CD14-positive monocyte (primary cell): ENCODE measurements around the gene NASP. TPM values are rescaled to one million over a fixed set of nuclear protein-coding genes. Genes with fewer than 3 reads are reported as not detected.

Source experiments
- DNase-seq, 3 donors: peaks; one replicate each; pipeline ENCODE4 v3.0.0-alpha.2; 2011 to 2022
- H2AFZ ChIP-seq: 2 replicates; pipeline ENCODE4 v1.6.0; 2012; ENCODE audit warnings: mild to moderate bottlenecking, low read depth, low read length, inconsistent platforms; ENCODE audit not compliant: insufficient read depth, poor library complexity, severe bottlenecking
- H3K27ac ChIP-seq, 2 donors: 1 replicate in 1 of 2; 2 replicates in 1 of 2; pipeline ENCODE4 v1.5.1; 2012 to 2013; ENCODE audit warnings: low read length in 2 of 2, control low read depth in 1 of 2, inconsistent platforms in 1 of 2, low read depth in 1 of 2, mild to moderate bottlenecking in 1 of 2
- H3K27me3 ChIP-seq, 2 donors: one replicate each; pipeline versions ENCODE4 v1.6.0 to v1.6.1; 2011 to 2013; ENCODE audit warnings: low read length in 2 of 2; ENCODE audit not compliant: control insufficient read depth in 2 of 2, insufficient read depth in 2 of 2
- H3K36me3 ChIP-seq, 2 donors: replicated peaks in 1 of 2; 1 replicate in 1 of 2; 2 replicates in 1 of 2; pipeline versions ENCODE4 v1.5.1 to v1.6.1; 2012 to 2013; ENCODE audit warnings: low read length in 2 of 2, control low read depth in 1 of 2, inconsistent platforms in 1 of 2, mild to moderate bottlenecking in 1 of 2; ENCODE audit not compliant: insufficient read depth in 2 of 2, control insufficient read depth in 1 of 2
- H3K4me1 ChIP-seq, 2 donors: 1 replicate in 1 of 2; 2 replicates in 1 of 2; pipeline versions ENCODE4 v1.5.1 to v1.6.1; 2012 to 2013; ENCODE audit warnings: low read length in 2 of 2, control low read depth in 1 of 2, inconsistent platforms in 1 of 2, mild to moderate bottlenecking in 1 of 2, moderate library complexity in 1 of 2; ENCODE audit not compliant: insufficient read depth in 2 of 2, control insufficient read depth in 1 of 2
- H3K4me2 ChIP-seq: replicated peaks from 2 replicates; pipeline ENCODE3; 2012; ENCODE audit warnings: low read length, moderate library complexity, mild to moderate bottlenecking; ENCODE audit not compliant: poor library complexity, severe bottlenecking; ENCODE audit errors: extremely low read depth
- H3K4me3 ChIP-seq, 3 experiments: fragments of 200-600 bp in 1 of 3; sonication (generic) in 1 of 3; replicated peaks in 1 of 3; 1 replicate in 2 of 3; 2 replicates in 1 of 3; pipeline ENCODE4 v1.5.1; 2011 to 2013; ENCODE audit warnings: low read length in 3 of 3, mild to moderate bottlenecking in 3 of 3, control low read depth in 2 of 3, low read depth in 2 of 3, inconsistent platforms in 1 of 3, moderate library complexity in 1 of 3
- H3K79me2 ChIP-seq: 2 replicates; pipeline ENCODE4 v1.6.0; 2012; ENCODE audit warnings: mild to moderate bottlenecking, control low read depth, inconsistent platforms, low read length, moderate library complexity; ENCODE audit not compliant: insufficient read depth
- H3K9ac ChIP-seq: 2 replicates; pipeline ENCODE4 v1.6.0; 2017; ENCODE audit warnings: low read length, mild to moderate bottlenecking; ENCODE audit not compliant: insufficient read depth, poor library complexity, severe bottlenecking
- H3K9me3 ChIP-seq, 2 donors: replicated peaks in 1 of 2; 1 replicate in 1 of 2; 2 replicates in 1 of 2; pipeline versions ENCODE4 v1.5.1 to v1.6.1; 2012 to 2013; ENCODE audit warnings: low read length in 2 of 2, control low read depth in 1 of 2; ENCODE audit not compliant: control insufficient read depth in 1 of 2, insufficient read depth in 1 of 2
- H4K20me1 ChIP-seq: 2 replicates; pipeline ENCODE4 v1.6.0; 2012; ENCODE audit warnings: mild to moderate bottlenecking, low read length, control low read depth, moderate library complexity; ENCODE audit not compliant: insufficient read depth
- H3K27ac Mint-ChIP-seq, 7 donors: one replicate each; pipeline ENCODE4 v1.8.0; 2020; ENCODE audit warnings: mild to moderate bottlenecking in 7 of 7, mixed read lengths in 7 of 7, moderate library complexity in 6 of 7, inconsistent platforms in 2 of 7
- H3K27me3 Mint-ChIP-seq, 3 donors: one replicate each; pipeline ENCODE4 v1.8.0; 2021 to 2022; ENCODE audit warnings: low read depth in 3 of 3, mild to moderate bottlenecking in 3 of 3, mixed read lengths in 3 of 3, moderate library complexity in 3 of 3, inconsistent platforms in 1 of 3
- H3K36me3 Mint-ChIP-seq, 2 donors: one replicate each; pipeline ENCODE4 v1.8.0; 2020; ENCODE audit warnings: mixed read lengths in 2 of 2, inconsistent platforms in 1 of 2, mild to moderate bottlenecking in 1 of 2
- H3K4me1 Mint-ChIP-seq: one replicate; pipeline ENCODE4 v1.8.0; 2020; ENCODE audit warnings: mild to moderate bottlenecking, mixed read lengths
- H3K4me3 Mint-ChIP-seq, 2 donors: one replicate each; pipeline ENCODE4 v1.8.0; 2020; ENCODE audit warnings: mild to moderate bottlenecking in 2 of 2, mixed read lengths in 2 of 2, moderate library complexity in 1 of 2
- H3K9me3 Mint-ChIP-seq, 7 donors: one replicate each; pipeline ENCODE4 v1.8.0; 2020 to 2022; ENCODE audit warnings: mixed read lengths in 7 of 7, mild to moderate bottlenecking in 6 of 7, moderate library complexity in 6 of 7, inconsistent platforms in 2 of 7
- WGBS: methylation state at CpG from one replicate; pipeline ENCODE4 v1.1.5; 2013; ENCODE audit warnings: missing lambda C conversion rate; ENCODE audit not compliant: insufficient coverage; 5-methylcytosine and 5-hydroxymethylcytosine counted together
- intact Hi-C, 2 donors: fragments of 100-400 bp; cut with micrococcal nuclease; formaldehyde crosslinking; loops; one replicate each; pipeline versions ENCODE4 v1.15.0 to v1.15.1; 2023
- polyA plus RNA-seq, 3 donors: library from polyadenylated mRNA; depleted of rRNA in 1 of 3; unstranded in 2 of 3; stranded (reverse) in 1 of 3; fragments of 300-500 nt in 2 of 3; fragments of >200 nt in 1 of 3; fragmentation: Illumina TruSeq in 2 of 3; gene quantifications; 1 replicate in 2 of 3; 2 replicates in 1 of 3; pipeline ENCODE4 v1.2.3, GENCODE V29; 2012 to 2021
- TF ChIP-seq, protein P1 (sequence below): fragments of 200-600 bp; IDR thresholded peaks from one replicate; pipeline ENCODE4 v1.8.0; 2022; ENCODE audit warnings: antibody characterized with exemption, mild to moderate bottlenecking

NASP gene
- polyA plus RNA-seq, 3 donors, result 24.4 to 44.6 (median 27.5) TPM

DNA sequence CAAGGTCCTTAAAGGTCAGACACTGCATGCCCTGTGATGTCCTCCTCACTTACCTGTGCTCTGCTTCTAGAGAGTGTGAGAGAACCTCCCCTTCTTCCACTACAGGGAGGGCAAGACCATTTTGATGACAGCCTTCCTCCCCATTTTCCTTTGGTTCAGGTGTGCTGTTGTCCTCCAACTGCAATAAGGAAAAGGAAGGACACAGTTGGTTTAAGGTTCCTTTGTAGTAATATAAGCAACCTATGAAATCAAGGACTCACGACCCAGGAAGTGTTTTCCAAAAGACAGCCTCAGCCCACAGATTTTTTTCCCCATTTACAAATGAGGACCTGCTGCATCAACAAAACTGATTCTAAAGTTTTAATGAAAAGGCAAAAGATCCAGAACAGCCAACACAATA is 46.6 kb downstream of the NASP start:
- H3K9me3 Mint-ChIP-seq, result no peaks in the 10 kb centered on the region
- no peak for DNase-seq
- TF ChIP-seq, protein P1, sequence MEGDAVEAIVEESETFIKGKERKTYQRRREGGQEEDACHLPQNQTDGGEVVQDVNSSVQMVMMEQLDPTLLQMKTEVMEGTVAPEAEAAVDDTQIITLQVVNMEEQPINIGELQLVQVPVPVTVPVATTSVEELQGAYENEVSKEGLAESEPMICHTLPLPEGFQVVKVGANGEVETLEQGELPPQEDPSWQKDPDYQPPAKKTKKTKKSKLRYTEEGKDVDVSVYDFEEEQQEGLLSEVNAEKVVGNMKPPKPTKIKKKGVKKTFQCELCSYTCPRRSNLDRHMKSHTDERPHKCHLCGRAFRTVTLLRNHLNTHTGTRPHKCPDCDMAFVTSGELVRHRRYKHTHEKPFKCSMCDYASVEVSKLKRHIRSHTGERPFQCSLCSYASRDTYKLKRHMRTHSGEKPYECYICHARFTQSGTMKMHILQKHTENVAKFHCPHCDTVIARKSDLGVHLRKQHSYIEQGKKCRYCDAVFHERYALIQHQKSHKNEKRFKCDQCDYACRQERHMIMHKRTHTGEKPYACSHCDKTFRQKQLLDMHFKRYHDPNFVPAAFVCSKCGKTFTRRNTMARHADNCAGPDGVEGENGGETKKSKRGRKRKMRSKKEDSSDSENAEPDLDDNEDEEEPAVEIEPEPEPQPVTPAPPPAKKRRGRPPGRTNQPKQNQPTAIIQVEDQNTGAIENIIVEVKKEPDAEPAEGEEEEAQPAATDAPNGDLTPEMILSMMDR, result no peak
- Histone ChIP-seq H3K4me1 (no peaks in the 10 kb centered on the region), H3K36me3 (peaks cover 92 to 100% of the 10 kb centered on the region in 2 donors), H3K9ac (no peak overlapping the region), H3K4me3 (no peak overlapping the region), H3K9me3 (no peaks in the 10 kb centered on the region), H3K4me2 (no peak overlapping the region), H3K27me3 (no peaks in the 10 kb centered on the region), H3K79me2 (peaks cover 5% of the 10 kb centered on the region), H4K20me1 (peaks cover 26% of the 10 kb centered on the region), H3K27ac (no peak overlapping the region), H2AFZ (no peak overlapping the region)
- peaks cover 66 to 90% of the 10 kb centered on the region in 2 donors for H3K36me3 Mint-ChIP-seq
- no peaks in the 10 kb centered on the region for H3K27me3 Mint-ChIP-seq
- peak overlapping the region in 2 of 7 donors; percentile 7 to 27 for H3K27ac Mint-ChIP-seq
- intact Hi-C loops, result no loop called here
- H3K4me1 Mint-ChIP-seq, result no peaks in the 10 kb centered on the region
- H3K4me3 Mint-ChIP-seq, result no peak overlapping the region
- WGBS, result no CpG with 5 or more reads among the region's 1 CpG

- H3K27ac Mint-ChIP-seq, result no peak overlapping the region
- no peaks in the 10 kb centered on the region for H3K4me1 Mint-ChIP-seq
- no peaks in the 10 kb centered on the region for H3K4me1 ChIP-seq
- no peaks in the 10 kb centered on the region for H3K27me3 ChIP-seq
- no peak overlapping the region for H3K4me2 ChIP-seq
- no CpG with 5 or more reads among the region's 1 CpG for WGBS
- peaks cover 5% of the 10 kb centered on the region for H3K79me2 ChIP-seq
- no peak overlapping the region for H3K4me3 ChIP-seq
- peaks cover 38 to 43% of the 10 kb centered on the region in 2 donors for H3K36me3 Mint-ChIP-seq
- no peak overlapping the region for H2AFZ ChIP-seq
- H3K4me3 Mint-ChIP-seq, result no peak overlapping the region
- no peaks in the 10 kb centered on the region for H3K9me3 Mint-ChIP-seq
- H3K27me3 Mint-ChIP-seq, result no peaks in the 10 kb centered on the region
- DNase-seq, result no peak
- peaks cover 98 to 99% of the 10 kb centered on the region in 2 donors for H3K36me3 ChIP-seq
- TF ChIP-seq, protein P1, result no peak
- H3K9me3 ChIP-seq, result no peaks in the 10 kb centered on the region
- H3K9ac ChIP-seq, result no peak overlapping the region
- intact Hi-C loops, result no loop called here
- H4K20me1 ChIP-seq, result peaks cover 41% of the 10 kb centered on the region
- H3K27ac ChIP-seq, result peak overlapping the region in 1 of 2 donors; percentile 14
Observed at GRCh38 chr1:45635211-45635610, 51.4 kb downstream of the NASP start.
